GM21367 (cell line): ENCODE measurements around the gene NAALAD2.
"Not testable (repeated sequence)": the region's sequence is repeated elsewhere in the genome, so short reads cannot be mapped to it uniquely, and the experiment has no call there.

Experiments used
- ATAC-seq: cut with Tn5 transposase; IDR thresholded peaks from one replicate; pipeline ENCODE4 v1.9.1; 2021; ENCODE audit not compliant: unreplicated experiment

The NAALAD2 gene

DNA sequence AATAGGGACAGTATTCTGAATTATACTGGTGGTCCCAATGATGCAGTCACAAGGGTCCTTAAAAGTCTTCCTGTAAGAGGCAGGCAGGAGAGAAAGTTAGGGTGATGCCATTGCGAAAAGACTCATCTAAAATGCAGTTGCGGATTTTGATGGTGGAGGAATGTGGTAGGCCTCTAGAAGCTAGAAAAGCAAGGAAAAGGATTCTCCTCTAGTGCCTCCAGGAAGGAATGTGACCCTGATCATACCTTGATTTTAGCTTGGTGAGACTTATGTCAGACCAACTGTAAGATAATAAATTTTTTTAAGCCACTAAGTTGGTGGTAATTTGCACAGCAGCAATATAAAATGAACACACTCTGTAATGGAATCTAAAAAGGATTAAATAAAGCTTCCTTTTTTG is 54.5 kb downstream of the NAALAD2 start:
- ATAC-seq, result no peak

DNA sequence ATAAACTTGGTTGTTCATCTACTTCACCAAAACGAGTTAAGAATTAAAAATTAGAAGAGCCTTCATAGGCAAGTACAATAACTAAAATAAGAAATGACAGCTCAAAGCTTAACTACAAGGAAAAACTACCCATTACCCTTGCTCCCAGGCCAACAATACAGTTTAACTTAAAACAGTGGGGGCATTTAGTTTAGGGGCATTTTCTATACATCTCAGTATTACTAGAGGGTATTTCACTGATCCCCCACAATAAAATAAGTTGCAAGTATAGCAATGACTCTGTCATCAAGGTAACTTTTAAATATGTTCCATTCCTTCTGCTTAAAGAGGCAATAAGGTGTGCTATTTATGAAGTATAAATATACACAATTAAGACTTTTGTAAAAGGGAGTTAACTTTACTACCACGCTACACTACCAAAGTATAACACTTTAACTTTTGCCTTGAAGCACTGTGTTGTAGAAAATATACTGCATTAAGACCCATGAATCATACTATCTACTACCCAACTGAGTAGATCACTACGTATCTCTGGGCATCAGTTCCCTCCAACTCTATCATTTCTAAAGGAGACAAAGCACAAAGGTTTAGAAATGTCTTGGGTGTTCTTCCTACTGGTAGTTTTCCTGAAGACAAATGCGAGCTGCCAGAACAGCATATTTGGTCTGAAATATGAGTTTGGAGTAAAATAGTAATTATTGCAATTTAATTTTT is 58.6 kb downstream of the NAALAD2 start:
- ATAC-seq, result no peak

DNA sequence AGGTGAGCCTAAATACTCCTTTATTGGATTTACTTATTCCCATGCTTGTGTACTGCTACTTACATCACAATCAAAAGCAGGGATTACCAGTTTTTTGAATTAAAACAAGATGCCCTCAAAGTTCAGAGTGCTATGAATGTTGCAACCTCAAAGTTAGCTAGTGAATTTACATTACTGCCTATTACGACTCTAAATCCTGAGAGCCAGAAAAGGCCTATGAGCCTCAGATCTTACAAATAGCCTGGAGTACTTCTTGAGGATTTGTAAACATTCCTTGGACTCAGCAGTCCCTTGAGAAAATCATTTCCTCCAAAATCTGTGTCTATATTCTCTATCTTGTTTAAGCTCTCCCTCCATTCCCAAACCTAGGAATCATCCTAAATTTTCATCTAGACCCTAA is 62.9 kb downstream of the NAALAD2 start:
- ATAC-seq, result no peak

DNA sequence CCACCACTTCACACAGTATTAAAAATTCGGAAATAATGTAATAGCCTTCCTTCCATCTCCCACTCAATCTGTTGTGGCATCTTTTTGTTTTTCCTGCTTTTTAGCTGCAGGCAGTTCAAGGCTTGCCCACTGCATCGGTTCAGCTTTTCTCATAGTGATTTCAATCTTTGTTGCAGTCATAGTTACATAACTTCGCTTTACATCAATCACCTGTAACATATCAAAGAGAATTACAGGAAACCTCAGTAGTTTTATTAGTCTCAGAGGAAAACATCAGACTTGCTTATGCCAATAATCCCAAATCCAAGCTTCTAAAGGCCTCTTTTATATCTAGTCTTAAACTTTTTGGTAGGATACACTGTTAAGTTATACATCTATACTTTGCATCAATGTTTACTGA is 67.9 kb downstream of the NAALAD2 start:
- ATAC-seq, result no peak

DNA sequence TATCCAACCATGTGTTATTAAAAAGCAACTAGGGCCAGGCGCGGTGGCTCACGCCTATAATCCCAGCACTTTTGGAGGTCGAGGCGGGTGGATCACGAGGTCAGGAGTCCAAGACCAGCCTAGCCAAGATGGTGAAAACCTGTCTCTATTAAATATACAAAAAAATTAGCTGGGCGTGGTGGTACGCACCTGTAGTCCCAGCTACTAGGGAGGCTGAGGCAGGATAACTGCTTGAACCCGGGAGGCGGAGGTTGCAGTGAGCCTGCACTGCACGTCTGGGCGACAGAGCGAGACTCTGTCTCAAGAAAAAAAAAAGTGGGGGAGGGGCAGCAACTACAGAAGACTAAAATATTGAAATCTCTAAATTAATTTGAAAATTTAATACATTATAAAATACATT is 69.9 kb downstream of the NAALAD2 start:
- no peak for ATAC-seq

DNA sequence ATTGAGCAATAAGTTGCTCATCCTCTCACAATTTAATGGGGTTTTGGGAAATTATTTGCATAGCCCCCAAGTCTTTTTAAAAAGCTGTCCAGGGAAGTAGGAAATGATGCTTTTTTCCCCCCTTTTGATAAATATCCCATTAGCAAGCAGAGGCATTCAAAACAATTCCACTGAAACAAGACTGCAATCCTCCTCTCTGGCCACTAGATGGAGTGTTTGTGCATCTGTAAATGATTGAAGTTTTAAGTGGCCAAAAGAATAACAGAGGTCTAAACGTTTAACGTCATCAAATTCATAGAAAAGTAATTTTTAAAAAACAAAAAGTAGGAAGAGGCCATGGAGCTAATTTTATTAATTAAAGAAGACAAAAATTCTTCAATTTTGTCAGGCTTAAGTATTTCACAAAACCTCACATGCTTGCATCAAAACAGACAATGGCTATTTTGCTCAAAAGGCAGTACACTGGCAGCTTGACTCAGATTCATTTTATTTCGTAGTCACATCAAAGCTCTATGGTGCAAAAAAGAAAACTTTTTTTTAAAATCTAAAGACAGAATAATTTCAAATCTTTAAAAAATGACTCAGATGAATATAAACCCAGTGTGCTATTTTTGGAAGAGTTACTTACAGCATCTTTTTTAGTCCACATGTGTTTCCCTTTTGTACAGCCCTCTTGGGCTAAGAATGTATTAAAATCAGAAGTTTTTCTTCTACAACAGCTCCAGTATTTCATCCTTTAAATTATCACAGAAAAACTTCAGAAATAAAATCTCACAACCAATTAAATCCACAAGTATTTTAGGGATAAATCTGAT is 70.6 kb downstream of the NAALAD2 start:
- peak; percentile 79 for ATAC-seq

DNA sequence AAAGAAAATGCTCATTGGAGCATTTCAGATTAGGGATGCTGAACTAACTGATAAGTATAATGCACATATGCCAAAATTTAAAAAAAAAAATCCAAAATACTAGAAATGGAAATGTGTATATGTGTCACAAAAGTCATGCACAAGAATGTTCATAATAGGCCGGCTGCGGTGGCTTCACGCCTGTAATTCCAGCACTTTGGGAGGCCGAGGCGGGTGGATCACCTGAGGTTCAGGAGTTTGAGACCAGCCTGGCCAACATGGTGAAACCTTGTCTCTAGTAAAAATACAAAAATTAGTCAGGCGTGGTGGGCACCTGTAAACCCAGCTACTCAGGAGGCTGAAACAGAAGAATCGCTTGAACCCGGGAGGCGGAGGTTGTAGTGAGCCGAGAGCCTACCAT is 73.5 kb downstream of the NAALAD2 start:
- ATAC-seq, result not testable (repeated sequence)

DNA sequence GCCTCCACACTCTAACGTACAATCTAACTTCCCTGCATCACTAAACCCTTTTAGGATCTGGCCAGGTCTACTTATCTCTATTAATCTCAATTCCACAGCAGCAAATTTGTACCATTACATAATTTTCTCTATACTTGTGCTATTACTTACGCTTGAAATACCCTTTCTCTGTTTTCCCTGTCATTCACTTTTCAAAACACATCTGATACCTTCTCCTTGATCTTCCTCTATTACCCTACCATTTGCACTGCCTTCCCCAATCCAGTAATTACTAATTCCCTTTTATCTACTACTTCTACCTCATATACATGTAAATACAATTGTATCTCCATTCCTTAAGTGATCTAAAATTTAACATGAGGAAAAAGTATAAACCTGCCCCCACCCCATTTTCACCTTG is 74.4 kb downstream of the NAALAD2 start:
- no peak for ATAC-seq

DNA sequence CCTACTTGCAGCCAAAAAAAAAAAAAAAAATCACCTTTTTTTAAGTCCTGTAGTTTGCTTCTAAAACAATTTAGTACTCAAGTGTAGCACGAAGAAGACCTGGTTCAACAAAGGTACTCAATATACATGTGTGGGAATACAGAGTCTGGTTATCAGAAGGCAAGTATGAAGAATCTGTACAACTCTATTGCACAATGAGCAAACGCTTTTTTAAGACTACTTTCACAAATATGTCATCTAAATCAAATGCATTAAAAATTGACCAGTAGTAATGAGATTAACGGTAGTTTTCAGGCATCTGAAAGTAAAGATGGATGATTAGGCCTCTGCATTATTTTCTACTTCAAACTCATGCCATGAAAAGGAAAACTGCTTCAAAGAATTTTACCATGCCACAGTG is 78.9 kb downstream of the NAALAD2 start:
- ATAC-seq, result no peak

DNA sequence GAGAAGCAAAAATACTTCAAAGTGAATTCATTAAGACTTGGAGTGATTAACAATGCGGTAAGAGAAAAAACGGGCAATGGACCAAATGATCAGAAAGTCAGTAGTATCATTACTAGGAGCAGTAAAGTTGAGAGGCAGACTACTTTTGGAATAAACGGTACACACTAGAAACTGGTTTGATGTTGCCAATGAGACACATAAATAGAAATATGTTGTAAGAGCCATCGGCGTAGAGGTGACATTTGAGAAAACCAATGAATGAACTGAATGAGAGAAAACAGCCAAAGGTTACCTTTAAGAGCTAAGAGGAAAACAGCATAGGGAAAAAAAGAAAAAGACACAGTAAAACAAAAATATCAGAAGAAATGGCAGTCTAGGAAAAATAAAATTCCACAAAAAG is 82.1 kb downstream of the NAALAD2 start:
- no peak for ATAC-seq

DNA sequence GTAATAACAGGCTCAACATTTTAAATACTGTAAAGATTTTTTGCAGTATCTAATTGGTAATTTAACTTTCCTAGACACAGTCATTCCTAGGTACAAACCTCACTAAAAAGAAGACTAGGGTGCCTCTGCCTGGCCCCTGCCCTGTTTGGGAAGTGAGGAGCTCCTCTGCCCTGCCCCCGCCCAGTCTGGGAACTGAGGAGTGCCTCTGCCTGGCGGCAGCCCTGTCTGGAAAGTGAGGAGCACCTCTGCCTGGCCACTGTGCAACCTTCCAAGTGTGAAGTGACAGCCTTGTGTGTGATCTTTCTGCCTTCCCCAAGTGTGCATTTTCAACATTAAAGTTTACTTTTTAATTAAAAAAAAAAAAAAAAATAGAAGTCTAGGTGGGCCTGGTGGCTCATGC is 84.1 kb downstream of the NAALAD2 start:
- ATAC-seq, result no peak

DNA sequence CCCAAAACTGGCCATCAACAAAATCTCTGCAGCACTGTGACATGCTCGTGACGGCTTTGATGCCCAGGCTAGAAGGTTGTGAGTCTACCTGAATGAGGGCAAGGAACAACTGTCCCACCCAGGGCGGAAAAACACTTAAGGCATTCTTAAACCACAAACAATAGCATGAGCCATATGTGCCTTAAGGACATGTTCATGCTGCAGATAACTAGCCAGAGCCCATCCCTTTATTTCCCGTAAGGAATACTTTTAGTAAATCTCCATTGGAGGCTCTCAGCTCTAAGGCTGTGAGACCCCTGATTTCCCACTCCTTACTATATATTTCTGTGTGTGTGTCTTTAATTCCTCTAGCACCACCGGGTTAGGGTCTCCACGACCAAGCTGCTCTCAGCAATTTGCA is 85.0 kb downstream of the NAALAD2 start:
- no peak for ATAC-seq

DNA sequence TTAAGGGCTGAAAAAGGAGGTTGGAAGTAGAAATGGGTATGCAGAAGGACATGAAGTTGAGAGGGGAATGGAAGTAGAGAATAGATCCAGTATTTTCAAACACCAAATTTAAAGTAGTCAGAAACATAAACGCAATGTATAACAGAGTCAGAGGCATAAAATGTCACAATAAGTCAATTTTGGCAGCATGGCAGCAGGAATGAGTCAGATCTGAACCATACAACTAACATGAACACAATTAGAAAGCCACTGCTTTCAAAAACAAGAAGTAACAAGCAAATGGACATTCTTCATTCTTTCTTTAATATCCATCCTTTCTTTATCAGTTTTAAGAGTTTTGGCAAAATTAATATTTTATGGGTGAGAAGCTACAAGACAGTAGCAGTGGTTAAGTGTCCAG is 85.9 kb downstream of the NAALAD2 start:
- no peak for ATAC-seq

DNA sequence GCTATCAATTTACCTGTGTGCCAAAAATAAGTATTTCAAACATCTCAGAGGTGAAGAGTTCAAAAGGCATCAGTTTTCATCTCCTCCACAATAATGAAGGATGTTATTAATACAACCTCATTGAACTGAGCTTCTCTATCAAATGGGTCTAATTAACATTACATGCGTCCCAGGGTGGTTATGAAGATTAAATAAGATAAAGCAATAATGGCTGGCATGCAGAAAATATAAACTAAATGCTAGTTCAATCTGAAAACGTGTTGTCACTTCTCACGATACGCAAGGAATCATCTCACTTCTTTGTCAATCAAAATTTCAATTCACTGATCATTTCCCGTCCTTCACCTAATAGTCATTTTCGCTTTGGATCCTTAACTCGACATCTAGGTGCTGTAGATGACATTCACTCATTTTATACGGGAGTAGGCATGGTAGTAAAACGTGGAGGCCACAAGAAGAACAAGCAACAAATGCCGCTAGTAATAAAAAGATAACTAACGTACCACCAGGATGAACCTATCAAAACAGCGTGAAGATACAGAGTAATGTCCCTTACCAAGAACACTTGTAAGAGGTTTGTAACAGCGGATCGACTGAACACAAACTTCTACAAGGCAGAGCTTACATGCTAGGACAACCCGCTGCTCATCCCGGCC is 87.5 kb downstream of the NAALAD2 start:
- ATAC-seq, result peak; percentile 11

DNA sequence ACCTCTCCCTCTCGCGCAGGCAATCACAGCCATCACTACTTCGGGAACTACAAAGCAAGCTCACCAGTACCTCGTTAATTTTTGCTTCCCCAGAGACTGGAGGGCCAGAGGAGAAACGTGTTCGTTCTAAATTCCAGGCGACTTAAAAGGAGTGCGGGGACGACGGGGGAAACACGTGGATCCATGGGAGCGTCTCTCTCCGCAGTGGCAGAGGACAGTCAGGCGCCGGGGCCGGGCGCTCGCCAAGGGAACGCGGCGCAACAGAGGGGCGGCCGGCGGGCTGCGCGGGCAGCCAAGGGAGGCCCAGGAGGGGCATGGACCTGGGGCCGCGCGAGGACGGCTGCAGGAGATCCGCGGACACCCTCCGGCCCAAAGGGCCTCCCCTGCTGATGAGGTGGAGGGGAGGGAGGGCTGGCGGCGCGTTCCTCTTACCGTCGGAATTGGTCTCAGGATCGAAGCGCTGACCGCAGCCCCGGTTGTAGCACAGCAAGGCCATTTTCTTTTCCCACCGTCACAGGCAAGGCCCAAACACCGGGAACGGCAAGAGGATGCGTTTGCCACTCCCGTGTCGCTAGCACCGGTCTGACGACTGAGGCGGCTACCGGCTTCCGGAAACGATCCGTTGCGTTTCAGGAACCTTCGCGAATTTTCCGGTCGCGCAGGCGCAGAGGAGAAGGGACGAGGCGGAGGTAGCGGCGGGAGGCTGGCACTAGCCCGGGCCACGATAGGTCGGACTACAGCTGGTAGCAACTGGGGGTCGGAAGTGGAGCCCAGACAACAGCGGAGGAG is 88.2 kb downstream of the NAALAD2 start, which contains the start of gene CHORDC1:
TSS of gene CHORDC1 (minus strand) at position 591 of the 789 bp plus-strand sequence. CDS start at position 496, 95 bp downstream.
- peak; percentile 92 for ATAC-seq

DNA sequence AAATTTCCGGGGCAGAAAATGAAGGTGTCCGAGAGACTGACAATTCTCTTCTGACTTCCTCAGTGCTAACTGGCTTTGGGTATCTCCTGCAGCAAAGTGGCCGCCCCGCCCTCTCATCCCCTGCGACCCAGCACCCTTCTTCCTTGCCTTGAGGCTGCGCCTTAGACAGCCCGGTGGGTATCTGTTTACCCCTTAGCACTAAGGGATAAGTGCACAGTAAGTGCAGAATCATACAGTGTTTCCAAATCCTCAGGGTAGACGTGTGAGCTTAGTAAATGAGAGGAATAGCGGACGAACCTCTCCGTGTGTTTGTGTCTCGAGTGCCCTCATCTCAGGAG is 88.8 kb downstream of the NAALAD2 start:
- peak; percentile 40 for ATAC-seq

DNA sequence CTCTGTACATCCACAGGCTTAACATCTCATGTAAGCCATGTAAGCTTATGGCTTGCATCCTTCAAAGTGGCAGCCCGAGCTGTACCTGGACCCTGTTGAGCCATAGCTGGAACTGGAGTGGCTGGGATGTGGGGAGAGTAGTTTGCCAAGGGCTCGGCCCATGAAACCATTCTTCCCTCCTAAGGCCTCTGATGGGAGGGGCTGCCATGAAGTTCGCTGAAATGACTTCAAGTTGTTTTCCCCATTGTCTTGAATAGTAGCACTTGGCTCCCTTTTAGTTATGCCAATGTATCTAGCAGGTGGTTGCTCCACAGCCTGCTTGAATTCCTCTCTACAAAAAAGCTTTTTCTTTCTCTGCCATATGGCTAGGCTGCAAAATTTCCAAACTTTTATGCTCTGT is 93.6 kb downstream of the NAALAD2 start:
- no peak for ATAC-seq

DNA sequence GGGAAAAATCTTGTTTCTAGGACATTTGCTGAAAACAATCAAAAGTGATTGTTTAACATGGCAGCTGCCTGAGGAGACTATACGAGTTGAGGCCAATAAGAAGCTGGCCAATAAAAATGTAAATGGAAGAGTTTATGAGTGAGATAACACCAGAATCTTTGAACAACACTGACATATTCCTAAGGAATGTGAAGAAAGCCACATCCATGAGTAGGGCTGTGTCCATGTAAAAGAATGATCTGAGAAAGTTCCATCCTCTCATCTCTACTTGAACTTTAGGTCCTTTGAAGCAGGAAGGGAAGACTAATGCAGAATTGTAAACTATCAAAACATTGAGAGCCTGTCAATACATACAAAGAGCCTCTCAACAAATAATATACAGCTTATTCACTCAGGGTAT is 95.3 kb downstream of the NAALAD2 start:
- no peak for ATAC-seq

DNA sequence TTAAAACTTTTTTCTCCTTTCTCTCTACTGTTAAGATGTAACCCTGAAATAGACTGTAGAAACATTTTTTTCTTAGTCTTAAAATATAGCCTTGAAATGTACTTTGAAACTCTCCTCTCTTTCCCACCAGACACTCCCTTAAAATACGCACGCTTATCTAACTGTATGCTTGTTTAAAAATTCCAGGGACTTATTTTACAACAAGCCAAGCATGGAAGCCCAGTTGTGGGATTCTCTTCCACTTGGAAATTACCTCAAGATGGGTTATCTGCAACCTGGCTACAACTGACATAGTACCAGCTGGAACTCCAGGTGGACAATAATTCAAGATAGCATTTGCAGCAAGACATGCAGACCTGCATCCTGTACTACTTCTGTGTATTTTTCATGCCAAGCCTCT is 100.5 kb downstream of the NAALAD2 start:
- no peak for ATAC-seq

DNA sequence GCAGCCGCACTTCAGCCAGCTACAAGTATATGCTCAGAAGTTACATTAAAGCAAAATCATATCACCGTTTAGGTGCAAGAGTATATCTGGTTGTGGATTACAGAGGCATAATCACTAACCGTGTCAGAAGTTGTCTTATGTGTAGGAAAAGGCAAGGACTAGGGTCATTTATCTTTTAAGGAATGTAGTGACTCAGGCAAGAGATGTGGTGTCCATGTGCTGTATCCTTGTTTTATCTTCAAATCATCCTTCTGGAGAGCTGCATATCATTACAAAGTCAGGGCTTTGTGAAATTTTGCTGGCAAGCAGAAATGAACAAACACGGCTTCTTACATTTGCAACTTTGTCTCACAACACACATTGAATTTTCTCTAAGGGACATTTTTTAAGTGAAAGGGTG is 101.1 kb downstream of the NAALAD2 start:
- no peak for ATAC-seq

DNA sequence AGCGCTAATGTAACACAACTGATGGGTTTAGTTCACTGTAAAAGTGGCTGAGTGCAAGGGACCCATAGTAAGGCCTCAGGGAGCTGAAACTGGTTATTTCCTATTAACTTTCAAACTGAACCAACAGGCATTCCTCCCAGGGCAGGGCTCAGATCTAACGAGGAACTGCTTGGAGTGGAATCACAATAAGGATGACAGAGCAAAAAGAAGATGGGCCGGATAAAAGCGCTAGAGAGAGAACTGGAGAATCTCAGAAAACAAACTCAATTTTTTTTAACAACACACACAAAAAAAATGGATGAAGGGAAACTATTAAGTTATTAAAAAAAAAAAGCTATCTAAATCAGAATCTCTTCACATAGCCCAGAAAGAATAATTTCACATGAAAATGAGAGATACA is 102.5 kb downstream of the NAALAD2 start:
- ATAC-seq, result no peak
